SK-N-SH treated with all-trans-retinoic acid at 6 μM for 48 hours (cell line): ENCODE data around the gene LRRFIP1.

Source experiments
- ATAC-seq: fragments of 200-7000 bp; cut with Tn5 transposase; 3 replicates; pipeline ENCODE4 v1.9.1; 2020; ENCODE audit warnings: mild to moderate bottlenecking, moderate library complexity
- ARNTL ChIP-seq: fragments of 450-650 bp; formaldehyde crosslinking; IDR thresholded peaks from 2 replicates; pipeline ENCODE4 v1.5.0; 2020; ENCODE audit warnings: low read depth, mild to moderate bottlenecking, moderate library complexity, borderline replicate concordance
- BACH2 ChIP-seq: fragments of 250-450 bp; sonication (Bioruptor Pico); IDR thresholded peaks from 2 replicates; pipeline ENCODE4 v1.9.0; 2021; ENCODE audit warnings: mild to moderate bottlenecking, borderline replicate concordance
- CREB5 ChIP-seq: fragments of 250-450 bp; sonication (Bioruptor Pico); IDR thresholded peaks from 2 replicates; pipeline ENCODE4 v1.5.1; 2020; ENCODE audit warnings: low read depth, mild to moderate bottlenecking, moderate library complexity
- CSRNP3 ChIP-seq: fragments of 250-450 bp; sonication (Bioruptor Pico); IDR thresholded peaks from 2 replicates; pipeline ENCODE4 v1.5.1; 2021; ENCODE audit warnings: mild to moderate bottlenecking, moderate library complexity
- ESRRG ChIP-seq: fragments of 250-450 bp; sonication (Bioruptor Pico); IDR thresholded peaks from 2 replicates; pipeline ENCODE4 v1.6.1; 2021; ENCODE audit warnings: mild to moderate bottlenecking
- GLIS3 ChIP-seq: fragments of 250-450 bp; sonication (Bioruptor Pico); IDR thresholded peaks from 2 replicates; pipeline ENCODE4 v1.5.0; 2020; ENCODE audit warnings: mild to moderate bottlenecking, moderate library complexity
- ISL1 ChIP-seq: fragments of 250-450 bp; sonication (Bioruptor Pico); IDR thresholded peaks from 2 replicates; pipeline ENCODE4 v2.1.2; 2022; ENCODE audit warnings: mild to moderate bottlenecking, moderate library complexity
- PATZ1 ChIP-seq: fragments of 250-450 bp; sonication (Bioruptor Pico); IDR thresholded peaks from 2 replicates; pipeline ENCODE4 v1.8.0; 2020; ENCODE audit warnings: mild to moderate bottlenecking, moderate library complexity, borderline replicate concordance
- POU6F1 ChIP-seq: fragments of 250-450 bp; sonication (Bioruptor Pico); IDR thresholded peaks from 2 replicates; pipeline ENCODE4 v1.8.0; 2021; ENCODE audit warnings: low read depth, mild to moderate bottlenecking, moderate library complexity, borderline replicate concordance
- PPARA ChIP-seq: fragments of 250-450 bp; sonication (Bioruptor Pico); IDR thresholded peaks from 2 replicates; pipeline ENCODE4 v1.5.0; 2020; ENCODE audit warnings: mild to moderate bottlenecking, borderline replicate concordance
- RARB ChIP-seq: fragments of 250-450 bp; sonication (Bioruptor Pico); IDR thresholded peaks from 2 replicates; pipeline ENCODE4 v1.8.0; 2021; ENCODE audit warnings: mild to moderate bottlenecking, moderate library complexity
- SNAI2 ChIP-seq: fragments of 250-450 bp; sonication (Bioruptor Pico); IDR thresholded peaks from 2 replicates; pipeline ENCODE4 v1.5.0; 2020; ENCODE audit warnings: mild to moderate bottlenecking, moderate library complexity
- TCF4 ChIP-seq: fragments of 250-450 bp; sonication (Bioruptor Pico); IDR thresholded peaks from 2 replicates; pipeline ENCODE4 v1.8.0; 2021; ENCODE audit warnings: mild to moderate bottlenecking, moderate library complexity, borderline replicate concordance
- TSHZ2 ChIP-seq: fragments of 250-450 bp; sonication (Bioruptor Pico); IDR thresholded peaks from 2 replicates; pipeline ENCODE4 v1.5.0; 2020; ENCODE audit warnings: mild to moderate bottlenecking, moderate library complexity
- ZFP30 ChIP-seq: fragments of 450-650 bp; formaldehyde crosslinking; IDR thresholded peaks from 2 replicates; pipeline ENCODE4 v1.5.0; 2022; ENCODE audit warnings: mild to moderate bottlenecking, moderate library complexity
- ZNF565 ChIP-seq: fragments of 450-650 bp; formaldehyde crosslinking; conservative IDR thresholded peaks from 2 replicates; pipeline ENCODE4 v1.5.0; 2020; ENCODE audit warnings: low read depth, mild to moderate bottlenecking, moderate library complexity
- ZNF70 ChIP-seq: fragments of 450-650 bp; formaldehyde crosslinking; IDR thresholded peaks from 2 replicates; pipeline ENCODE4 v1.5.0; 2020; ENCODE audit warnings: mild to moderate bottlenecking, moderate library complexity
- ZNF8 ChIP-seq: fragments of 450-650 bp; formaldehyde crosslinking; IDR thresholded peaks from 2 replicates; pipeline ENCODE4 v1.5.0; 2020; ENCODE audit warnings: mild to moderate bottlenecking, moderate library complexity

Gene LRRFIP1

GRCh38 chr2:237754182-237754581 is 126.8 kb downstream of the LRRFIP1 start:
- ATAC-seq = peak; percentile 49; the same call in 1 of the 3 replicates
- TF ChIP-seq ISL1 (peak; percentile 57; the same call in 1 of the 2 replicates), RARB (CRISPR knock-in tag) (no peak)

- ATAC-seq = no peak
- TF ChIP-seq ESRRG (CRISPR knock-in tag) (no peak), ZNF70 (CRISPR knock-in tag) (no peak), ARNTL (no peak), BACH2 (CRISPR knock-in tag) (no peak), CREB5 (CRISPR knock-in tag) (no peak)
Observed at GRCh38 chr2:237754626-237755248, 127.3 kb downstream of the LRRFIP1 start.

- TF ChIP-seq BACH2 (CRISPR knock-in tag) = no peak
- TF ChIP-seq CSRNP3 (CRISPR knock-in tag) = no peak
- TF ChIP-seq SNAI2 (CRISPR knock-in tag) = no peak
- no peak for TF ChIP-seq ZNF70 (CRISPR knock-in tag)
- TF ChIP-seq CREB5 (CRISPR knock-in tag) = no peak
- TF ChIP-seq TSHZ2 (CRISPR knock-in tag) = no peak
- no peak for TF ChIP-seq GLIS3 (CRISPR knock-in tag)
- TF ChIP-seq ZNF565 (CRISPR knock-in tag) = no peak
- TF ChIP-seq POU6F1 (CRISPR knock-in tag) = no peak
- no peak for TF ChIP-seq ESRRG (CRISPR knock-in tag)
- no peak for TF ChIP-seq PPARA (CRISPR knock-in tag)
- TF ChIP-seq PATZ1 = no peak
- TF ChIP-seq ZNF8 (CRISPR knock-in tag) = no peak
- no peak for TF ChIP-seq ZFP30 (CRISPR knock-in tag)
- TF ChIP-seq TCF4 (CRISPR knock-in tag) = no peak
- no peak for TF ChIP-seq RARB (CRISPR knock-in tag)
- no peak for TF ChIP-seq ARNTL
- ATAC-seq = no peak
Observed at GRCh38 chr2:237757616-237758015, 130.2 kb downstream of the LRRFIP1 start.
